ENCODE results near the gene TSPAN15.

The TSPAN15 gene

DNA sequence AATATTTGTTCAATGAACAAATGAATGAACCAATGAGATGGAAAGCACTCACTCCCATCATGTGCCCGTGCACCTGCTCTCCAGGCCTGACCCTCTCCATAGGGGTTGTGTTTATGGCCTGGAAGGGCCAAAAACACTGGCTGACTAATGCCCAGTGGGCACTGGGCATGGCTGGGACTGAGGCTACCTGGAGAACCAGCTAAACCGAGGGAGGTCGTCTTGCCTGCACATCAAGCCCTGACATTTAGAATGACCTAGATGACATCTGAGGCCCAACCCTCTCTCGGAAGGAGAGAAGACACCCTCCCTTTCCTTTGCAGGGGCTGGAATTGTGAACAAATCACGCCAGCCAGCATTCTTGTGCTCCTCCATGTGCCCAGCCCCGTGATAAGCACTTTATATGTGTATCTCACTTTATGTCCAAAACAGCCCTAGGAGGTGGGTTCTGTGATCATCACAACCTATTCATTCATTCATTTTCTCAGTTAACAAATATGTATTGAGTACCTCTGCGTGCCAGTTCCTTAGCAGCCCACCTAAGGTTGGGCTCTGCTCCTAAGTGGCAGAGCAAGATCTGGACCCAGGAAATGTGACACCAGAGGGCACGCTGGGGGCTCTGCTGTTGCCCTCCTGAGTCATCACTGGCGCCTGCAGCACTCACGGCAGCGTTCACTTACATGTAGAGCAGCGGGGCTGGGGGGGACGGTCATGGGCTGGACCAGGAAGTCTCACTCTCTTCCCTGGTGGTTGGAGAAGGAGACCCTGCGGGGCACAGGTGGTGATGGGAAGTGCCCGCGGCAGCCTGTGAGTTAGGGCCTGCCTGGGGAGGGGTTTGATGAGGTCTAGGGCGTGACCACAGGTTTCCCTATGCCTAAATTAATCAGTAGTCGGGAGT, 52.0 kb downstream of the TSPAN15 start:
- TF ChIP-seq CTCF (IDR thresholded peaks at IDR 0.05; ENCODE audit: insufficient read depth, low read depth, low read length, missing control alignments) = no peak
- DNase-seq (ENCODE audit: low read depth) = no peak
- H3K4me3 ChIP-seq (ENCODE audit: low read length) = no peak overlapping the region

DNA sequence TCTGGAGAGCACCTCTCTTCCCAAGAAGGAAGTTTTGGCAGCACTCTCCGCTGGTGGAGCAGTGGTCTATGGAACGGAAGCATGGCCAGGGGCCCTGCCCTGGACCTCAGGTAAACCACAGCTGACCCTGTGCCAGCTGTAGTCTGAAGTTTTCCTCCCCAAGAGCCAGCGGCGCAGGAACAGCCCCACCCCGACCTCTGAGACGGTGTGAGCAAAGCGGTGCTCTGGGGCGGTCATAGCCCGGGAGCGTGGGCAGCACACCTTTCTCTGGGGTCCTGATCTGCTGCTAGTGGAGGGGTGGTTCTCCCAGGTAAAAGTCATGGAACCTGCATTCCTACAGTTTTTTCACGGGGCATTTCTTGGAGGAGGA, 52.6 kb downstream of the TSPAN15 start:
- DNase-seq (ENCODE audit: low read depth) = no peak
- no peak overlapping the region for H3K4me3 ChIP-seq (ENCODE audit: low read length)
- TF ChIP-seq CTCF (IDR thresholded peaks at IDR 0.05; ENCODE audit: insufficient read depth, low read depth, low read length, missing control alignments) = no peak

DNA sequence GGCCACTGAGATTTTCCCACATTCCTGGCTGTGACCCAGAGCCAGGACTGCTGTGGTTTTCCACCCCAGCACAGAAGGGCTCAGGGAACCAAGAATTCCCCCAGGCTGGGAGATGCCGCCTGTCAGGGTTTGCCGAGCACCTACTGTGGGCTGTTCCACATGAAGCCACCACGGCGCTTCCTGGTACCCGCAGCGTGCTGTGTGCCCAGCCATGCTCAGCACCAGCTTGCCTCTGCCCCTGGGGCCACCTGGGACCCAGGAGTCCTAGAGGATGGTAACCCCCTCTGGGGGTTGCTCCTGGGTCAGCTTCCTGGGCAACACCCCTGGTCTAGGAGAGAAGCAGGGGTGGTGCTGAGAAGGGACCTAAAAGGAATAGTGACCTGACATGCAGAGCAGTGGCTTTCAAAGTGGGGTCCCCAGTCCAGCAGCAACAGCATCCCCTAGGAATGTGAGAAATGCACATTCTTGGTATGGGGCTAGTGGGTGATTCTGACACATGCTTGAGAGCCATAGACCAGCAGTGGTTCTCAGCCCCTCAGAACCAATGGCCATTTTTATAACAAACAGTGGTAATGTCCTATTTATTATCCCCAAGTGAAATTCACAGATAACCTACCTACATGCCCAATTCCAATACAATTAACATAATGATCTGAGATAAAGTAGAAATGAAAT, 53.4 kb downstream of the TSPAN15 start:
- no peak for TF ChIP-seq CTCF (IDR thresholded peaks at IDR 0.05; ENCODE audit: insufficient read depth, low read depth, low read length, missing control alignments)
- DNase-seq (ENCODE audit: low read depth) = no peak
- H3K4me3 ChIP-seq (ENCODE audit: low read length) = no peak overlapping the region

DNA sequence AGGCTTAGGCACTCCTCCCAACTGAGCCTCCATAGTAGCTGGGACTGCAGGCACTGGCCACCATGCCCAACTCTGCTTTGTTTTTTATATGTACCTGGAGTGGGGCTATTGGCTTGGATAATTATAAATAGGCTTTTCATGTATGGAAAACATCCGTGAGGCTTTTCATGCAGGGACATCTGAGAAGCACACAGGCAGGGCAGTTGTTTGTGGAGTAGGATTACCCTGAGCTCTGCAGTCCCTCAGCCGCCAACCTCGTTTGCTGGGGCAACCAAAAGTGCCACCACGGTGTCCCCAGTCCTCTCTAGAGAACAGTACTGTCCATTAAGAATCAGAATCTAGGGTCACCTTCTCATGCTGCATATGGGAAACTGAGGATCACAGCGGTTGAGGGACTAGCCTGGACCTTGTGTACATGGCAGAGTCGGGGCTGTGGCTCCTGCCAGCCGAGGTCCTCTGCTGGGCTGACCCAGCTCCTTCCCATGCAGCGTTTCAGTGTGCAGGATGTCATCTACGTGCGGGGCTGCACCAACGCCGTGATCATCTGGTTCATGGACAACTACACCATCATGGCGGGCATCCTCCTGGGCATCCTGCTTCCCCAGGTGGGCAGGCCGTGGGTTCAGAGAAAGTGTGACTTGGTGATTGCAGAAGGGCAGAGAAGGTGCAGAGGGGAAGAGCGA, 54.5 kb downstream of the TSPAN15 start:
- TF ChIP-seq CTCF (IDR thresholded peaks at IDR 0.05; ENCODE audit: insufficient read depth, low read depth, low read length, missing control alignments) = no peak
- no peak for DNase-seq (ENCODE audit: low read depth)
- no peak overlapping the region for H3K4me3 ChIP-seq (ENCODE audit: low read length)

DNA sequence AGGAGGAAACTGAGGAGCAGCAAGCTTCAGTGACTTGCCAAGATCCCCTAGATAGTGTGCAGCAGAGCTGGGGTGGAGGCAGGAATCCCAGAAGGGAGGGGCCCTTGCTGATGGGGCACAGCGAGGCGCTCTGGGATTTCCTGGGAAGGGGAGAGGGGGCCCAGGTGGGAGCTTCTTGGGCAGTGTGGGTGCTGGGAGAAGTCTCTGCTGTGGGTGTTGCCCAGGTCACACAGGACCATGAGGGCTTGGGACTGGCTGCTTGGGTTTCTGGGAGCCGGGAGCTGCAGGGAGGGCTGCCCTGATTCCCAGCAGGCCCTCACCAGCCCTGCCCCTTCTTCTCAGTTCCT, 55.2 kb downstream of the TSPAN15 start:
- H3K4me3 ChIP-seq (ENCODE audit: low read length) = no peak overlapping the region
- no peak for DNase-seq (ENCODE audit: low read depth)
- TF ChIP-seq CTCF (IDR thresholded peaks at IDR 0.05; ENCODE audit: insufficient read depth, low read depth, low read length, missing control alignments) = no peak

- no peak overlapping the region for H3K4me3 ChIP-seq (ENCODE audit: low read length)
- no peak for TF ChIP-seq CTCF (IDR thresholded peaks at IDR 0.05; ENCODE audit: insufficient read depth, low read depth, low read length, missing control alignments)
- no peak for DNase-seq (ENCODE audit: low read depth)
Measured at GRCh38 chr10:69506834-69507713, 55.8 kb downstream of the TSPAN15 start.

Data from epithelial cell of esophagus (primary cell).